ENCODE measurements around the gene FBXL7. TPM values are rescaled to one million over a fixed set of nuclear protein-coding genes. Genes with fewer than 3 reads are reported as not detected.

Gene FBXL7
- total RNA-seq, 2 experiments from 2014 or later: not detected

- POLR2A ChIA-PET: no interaction called here
- Mint-ChIP-seq H3K27me3 (no peaks in the 10 kb centered on the region), H3K36me3 (ENCODE audit: low read depth) (no peaks in the 10 kb centered on the region), H3K9me3 (peaks cover 8% of the 10 kb centered on the region), H3K4me3 (no peak overlapping the region), H3K27ac (no peak overlapping the region), H3K4me1 (ENCODE audit: low read depth) (no peaks in the 10 kb centered on the region)
- CTCF ChIA-PET: no interaction called here
- TF ChIP-seq CTCF (IDR thresholded peaks at IDR 0.05): no peak
- ATAC-seq (no peak), DNase-seq (no peak)
- intact Hi-C loops (cut with micrococcal nuclease): no loop called here
Measured at GRCh38 chr5:15844871-15845270, 344.9 kb downstream of the FBXL7 start.

GRCh38 chr5:15850536-15850935 lies 350.6 kb downstream of the FBXL7 start:
- no peak for TF ChIP-seq CTCF (IDR thresholded peaks at IDR 0.05)
- ATAC-seq (no peak), DNase-seq (no peak)
- ChIA-PET POLR2A (no interaction called here), CTCF (no interaction called here)
- H3K36me3 Mint-ChIP-seq (ENCODE audit: low read depth): no peaks in the 10 kb centered on the region
- H3K9me3 Mint-ChIP-seq: peaks cover 5% of the 10 kb centered on the region
- no peaks in the 10 kb centered on the region for H3K4me1 Mint-ChIP-seq (ENCODE audit: low read depth)
- no peak overlapping the region for H3K27ac Mint-ChIP-seq
- intact Hi-C loops (cut with micrococcal nuclease): no loop called here
- H3K4me3 Mint-ChIP-seq: no peak overlapping the region
- no peaks in the 10 kb centered on the region for H3K27me3 Mint-ChIP-seq

GRCh38 chr5:15850939-15851341 lies 351.0 kb downstream of the FBXL7 start:
- Mint-ChIP-seq H3K27me3 (no peaks in the 10 kb centered on the region), H3K4me3 (no peak overlapping the region), H3K4me1 (ENCODE audit: low read depth) (no peaks in the 10 kb centered on the region), H3K9me3 (peaks cover 5% of the 10 kb centered on the region), H3K36me3 (ENCODE audit: low read depth) (no peaks in the 10 kb centered on the region), H3K27ac (no peak overlapping the region)
- intact Hi-C loops (cut with micrococcal nuclease): no loop called here
- CTCF ChIA-PET: no interaction called here
- DNase-seq (no peak), ATAC-seq (no peak)
- TF ChIP-seq CTCF (IDR thresholded peaks at IDR 0.05): no peak
- POLR2A ChIA-PET: no interaction called here

- ChIA-PET POLR2A (no interaction called here), CTCF (no interaction called here)
- intact Hi-C loops (cut with micrococcal nuclease): no loop called here
- no peak for DNase-seq
- TF ChIP-seq CTCF (IDR thresholded peaks at IDR 0.05): no peak
- Mint-ChIP-seq H3K4me3 (no peak overlapping the region), H3K27me3 (no peaks in the 10 kb centered on the region), H3K36me3 (ENCODE audit: low read depth) (no peaks in the 10 kb centered on the region), H3K27ac (no peak overlapping the region), H3K4me1 (ENCODE audit: low read depth) (no peaks in the 10 kb centered on the region), H3K9me3 (peaks cover 4% of the 10 kb centered on the region)
- no peak for ATAC-seq
Measured at GRCh38 chr5:15852217-15852616, 352.2 kb downstream of the FBXL7 start.

GRCh38 chr5:15852949-15853348 lies 353.0 kb downstream of the FBXL7 start:
- ATAC-seq (no peak), DNase-seq (no peak)
- Mint-ChIP-seq H3K36me3 (ENCODE audit: low read depth) (no peaks in the 10 kb centered on the region), H3K9me3 (peaks cover 4% of the 10 kb centered on the region), H3K4me3 (no peak overlapping the region), H3K27ac (no peak overlapping the region), H3K4me1 (ENCODE audit: low read depth) (no peaks in the 10 kb centered on the region), H3K27me3 (no peaks in the 10 kb centered on the region)
- ChIA-PET CTCF (no interaction called here), POLR2A (no interaction called here)
- no peak for TF ChIP-seq CTCF (IDR thresholded peaks at IDR 0.05)
- intact Hi-C loops (cut with micrococcal nuclease): no loop called here
